ENCODE results near the gene ATRX. TPM values are rescaled to one million over a fixed set of nuclear protein-coding genes. Genes with fewer than 3 reads are reported as not detected.

ATRX gene
- total RNA-seq, 4 donors from 2014 or later, result 34.7 to 75.9 (median 50.5) TPM

- H3K27me3 ChIP-seq, result no peaks in the 10 kb centered on the region
- no peak overlapping the region for H3K4me3 ChIP-seq
- in situ Hi-C loops (cut with MboI; ENCODE audit: low sequenced_read_pairs in 4 of 4) (no loop called here), intact Hi-C loops (cut with DNase I; ENCODE audit: low total_unique reads) (no loop called here)
- TF ChIP-seq, protein P1, sequence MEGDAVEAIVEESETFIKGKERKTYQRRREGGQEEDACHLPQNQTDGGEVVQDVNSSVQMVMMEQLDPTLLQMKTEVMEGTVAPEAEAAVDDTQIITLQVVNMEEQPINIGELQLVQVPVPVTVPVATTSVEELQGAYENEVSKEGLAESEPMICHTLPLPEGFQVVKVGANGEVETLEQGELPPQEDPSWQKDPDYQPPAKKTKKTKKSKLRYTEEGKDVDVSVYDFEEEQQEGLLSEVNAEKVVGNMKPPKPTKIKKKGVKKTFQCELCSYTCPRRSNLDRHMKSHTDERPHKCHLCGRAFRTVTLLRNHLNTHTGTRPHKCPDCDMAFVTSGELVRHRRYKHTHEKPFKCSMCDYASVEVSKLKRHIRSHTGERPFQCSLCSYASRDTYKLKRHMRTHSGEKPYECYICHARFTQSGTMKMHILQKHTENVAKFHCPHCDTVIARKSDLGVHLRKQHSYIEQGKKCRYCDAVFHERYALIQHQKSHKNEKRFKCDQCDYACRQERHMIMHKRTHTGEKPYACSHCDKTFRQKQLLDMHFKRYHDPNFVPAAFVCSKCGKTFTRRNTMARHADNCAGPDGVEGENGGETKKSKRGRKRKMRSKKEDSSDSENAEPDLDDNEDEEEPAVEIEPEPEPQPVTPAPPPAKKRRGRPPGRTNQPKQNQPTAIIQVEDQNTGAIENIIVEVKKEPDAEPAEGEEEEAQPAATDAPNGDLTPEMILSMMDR (IDR thresholded peaks at IDR 0.05 in 4 of 5, conservative IDR thresholded peaks at IDR 0.05 in 1 of 5), result no peak
- no peak for TF ChIP-seq POLR2A (IDR thresholded peaks at IDR 0.05)
- ATAC-seq (no peak), DNase-seq (no peak)
- no peak overlapping the region for H3K27ac ChIP-seq
- no peaks in the 10 kb centered on the region for H3K4me1 ChIP-seq
- H3K9me3 ChIP-seq, result no peaks in the 10 kb centered on the region
- H3K36me3 ChIP-seq, result no peaks in the 10 kb centered on the region
Measured at GRCh38 chrX:77802201-77802600, 16.2 kb upstream of the ATRX start.

DNA sequence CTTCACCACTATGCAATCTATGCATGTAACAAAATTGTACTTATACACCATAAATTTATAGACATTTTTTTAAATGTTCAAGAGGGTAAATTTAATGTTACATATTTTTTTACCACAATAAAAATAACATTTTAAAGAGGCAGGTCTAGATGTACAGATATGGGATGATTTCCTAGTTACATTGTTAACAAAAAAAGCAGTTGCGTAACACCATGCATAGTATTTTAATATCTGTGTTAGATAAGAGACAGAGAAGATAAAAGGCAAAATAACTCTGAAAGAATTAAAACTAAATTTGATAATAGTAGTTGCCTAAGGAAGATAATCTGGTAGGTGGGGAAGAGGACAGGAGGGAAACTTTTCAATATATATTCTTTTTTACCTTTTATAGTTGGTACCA, 9.1 kb upstream of the ATRX start:
- intact Hi-C loops (cut with DNase I; ENCODE audit: low total_unique reads), result no loop called here
- no peaks in the 10 kb centered on the region for H3K36me3 ChIP-seq
- TF ChIP-seq, protein P1 (IDR thresholded peaks at IDR 0.05 in 4 of 5, conservative IDR thresholded peaks at IDR 0.05 in 1 of 5), result no peak
- TF ChIP-seq POLR2A (IDR thresholded peaks at IDR 0.05), result no peak
- DNase-seq (no peak), ATAC-seq (no peak)
- no peaks in the 10 kb centered on the region for H3K4me1 ChIP-seq
- H3K9me3 ChIP-seq, result no peaks in the 10 kb centered on the region
- no peak overlapping the region for H3K27ac ChIP-seq
- H3K4me3 ChIP-seq, result no peak overlapping the region
- in situ Hi-C loops (cut with MboI; ENCODE audit: low sequenced_read_pairs in 4 of 4), result no loop called here
- H3K27me3 ChIP-seq, result no peaks in the 10 kb centered on the region

DNA sequence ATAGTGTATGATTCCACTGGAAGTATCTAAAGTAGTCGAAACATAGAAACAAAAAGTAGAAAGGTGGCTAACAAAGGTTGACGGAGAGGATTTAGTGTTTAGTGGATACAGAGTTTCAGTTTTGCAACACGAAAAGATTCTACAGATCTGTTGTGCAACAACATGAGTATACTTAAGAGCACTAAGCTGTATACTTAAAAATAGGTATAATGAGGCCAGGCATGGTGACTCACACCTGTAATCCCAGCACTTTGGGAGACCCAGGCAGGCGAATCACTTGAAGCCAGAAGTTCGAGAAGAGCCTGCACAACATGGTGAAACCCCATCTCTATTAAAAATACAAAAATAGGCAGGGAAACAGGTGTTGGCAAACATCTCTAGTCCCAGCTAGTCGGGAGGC, 7.9 kb upstream of the ATRX start:
- DNase-seq, result no peak
- intact Hi-C loops (cut with DNase I; ENCODE audit: low total_unique reads), result no loop called here
- TF ChIP-seq, protein P1 (IDR thresholded peaks at IDR 0.05 in 4 of 5, conservative IDR thresholded peaks at IDR 0.05 in 1 of 5), result no peak
- no peak for TF ChIP-seq POLR2A (IDR thresholded peaks at IDR 0.05)
- Histone ChIP-seq H3K4me3 (no peak overlapping the region), H3K9me3 (no peaks in the 10 kb centered on the region), H3K27ac (no peak overlapping the region), H3K27me3 (no peaks in the 10 kb centered on the region), H3K4me1 (no peaks in the 10 kb centered on the region), H3K36me3 (no peaks in the 10 kb centered on the region)
- ATAC-seq, result no peak
- in situ Hi-C loops (cut with MboI; ENCODE audit: low sequenced_read_pairs in 4 of 4), result no loop called here

DNA sequence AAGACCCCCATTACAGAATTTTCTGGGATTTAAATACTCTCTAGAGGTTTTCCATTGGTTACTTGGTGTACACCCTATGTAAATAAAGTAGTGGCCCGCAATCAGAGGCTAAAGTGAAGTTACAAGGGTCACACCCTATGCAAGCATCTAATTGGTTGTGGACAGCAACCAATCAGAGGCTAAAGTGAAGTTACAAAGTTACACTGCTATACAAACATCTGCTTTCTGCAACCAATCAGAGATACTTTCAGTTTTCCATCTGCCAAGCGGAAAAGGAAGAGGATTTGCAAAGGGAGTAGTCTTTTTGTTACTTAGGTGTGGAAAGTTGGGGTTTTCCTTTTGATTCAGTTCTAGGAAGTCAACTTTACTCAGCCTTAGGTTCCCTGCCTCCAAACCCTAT, 2.0 kb upstream of the ATRX start:
- in situ Hi-C loops (cut with MboI; ENCODE audit: low sequenced_read_pairs in 4 of 4) (loop anchor here in 1 of 4 donors (10.0 kb wide), 1 partner anchor 107 kb away; the partner anchor contains the start of genes COX7B and MAGT1), intact Hi-C loops (cut with DNase I; ENCODE audit: low total_unique reads) (loop anchor here (5.0 to 10.0 kb wide), 3 partner anchors 109 to 283 kb away; partner anchors contain the start of genes COX7B and MAGT1)
- Histone ChIP-seq H3K27ac (peak overlapping the region in 1 of 4 donors; percentile 43), H3K27me3 (no peaks in the 10 kb centered on the region), H3K4me1 (peaks cover 0 to 12% of the 10 kb centered on the region in 2 donors), H3K36me3 (no peaks in the 10 kb centered on the region), H3K9me3 (no peaks in the 10 kb centered on the region), H3K4me3 (peak overlapping the region; percentile 10 to 36 (median 22))
- ATAC-seq (no peak), DNase-seq (no peak)
- no peak for TF ChIP-seq POLR2A (IDR thresholded peaks at IDR 0.05)
- TF ChIP-seq, protein P1 (IDR thresholded peaks at IDR 0.05 in 4 of 5, conservative IDR thresholded peaks at IDR 0.05 in 1 of 5), result no peak

DNA sequence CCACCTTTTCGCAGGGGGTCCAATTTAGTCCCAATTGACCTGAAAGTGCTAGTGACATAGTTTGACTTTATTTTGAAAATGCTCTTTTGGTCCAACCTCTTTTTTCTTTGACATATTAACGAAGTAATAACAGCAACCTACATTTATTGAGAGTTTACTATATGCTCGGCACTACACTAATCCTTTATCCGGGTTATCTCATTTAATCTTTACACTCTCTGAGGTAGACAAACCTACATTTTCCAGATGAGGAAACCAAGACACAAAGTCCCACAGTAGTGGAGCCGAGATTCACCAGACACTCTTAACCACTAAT, 307 bp upstream of the ATRX start:
- in situ Hi-C loops (cut with MboI; ENCODE audit: low sequenced_read_pairs in 4 of 4), result loop anchor here in 1 of 4 donors (10.0 kb wide), 1 partner anchor 108 kb away; the partner anchor contains the start of genes COX7B and MAGT1
- intact Hi-C loops (cut with DNase I; ENCODE audit: low total_unique reads), result loop anchor here (5.0 to 10.0 kb wide), 3 partner anchors 111 to 282 kb away; partner anchors contain the start of genes COX7B and MAGT1
- no peak for TF ChIP-seq POLR2A (IDR thresholded peaks at IDR 0.05)
- TF ChIP-seq, protein P1 (IDR thresholded peaks at IDR 0.05 in 4 of 5, conservative IDR thresholded peaks at IDR 0.05 in 1 of 5), result no peak
- H3K27me3 ChIP-seq, result no peaks in the 10 kb centered on the region
- DNase-seq (no peak), ATAC-seq (no peak)
- H3K9me3 ChIP-seq, result no peaks in the 10 kb centered on the region
- peak overlapping the region; percentile 87 to 94 (median 94) for H3K27ac ChIP-seq
- no peaks in the 10 kb centered on the region for H3K36me3 ChIP-seq
- peak overlapping the region; percentile 59 to 86 (median 76) for H3K4me3 ChIP-seq
- H3K4me1 ChIP-seq, result peaks cover 3 to 12% of the 10 kb centered on the region in 2 donors

Measured in gastrocnemius medialis (tissue), 4 donors.